Measurements from ENCODE around the gene ESYT2. TPM values are rescaled to one million over a fixed set of nuclear protein-coding genes. Genes with fewer than 3 reads are reported as not detected.
A peak's percentile ranks its signal among the peaks of the same experiment; 100 is the strongest.

The ESYT2 gene
- total RNA-seq, 6 experiments from 2014 or later = 46.1 to 57.8 (median 52.5) TPM

GRCh38 chr7:158772916-158773315 is 56.4 kb downstream of the ESYT2 start:
- Mint-ChIP-seq H3K27ac (no peak overlapping the region), H3K4me1 (ENCODE audit: low read depth) (peaks cover 14% of the 10 kb centered on the region), H3K36me3 (ENCODE audit: low read depth) (0 out of 2 replicates have a peak, but pooled peaks cover 14% of the 10 kb centered on the region), H3K27me3 (ENCODE audit: insufficient read depth) (no peaks in the 10 kb centered on the region), H3K9me3 (no peaks in the 10 kb centered on the region), H3K4me3 (no peak overlapping the region)
- TF ChIP-seq, protein P1, sequence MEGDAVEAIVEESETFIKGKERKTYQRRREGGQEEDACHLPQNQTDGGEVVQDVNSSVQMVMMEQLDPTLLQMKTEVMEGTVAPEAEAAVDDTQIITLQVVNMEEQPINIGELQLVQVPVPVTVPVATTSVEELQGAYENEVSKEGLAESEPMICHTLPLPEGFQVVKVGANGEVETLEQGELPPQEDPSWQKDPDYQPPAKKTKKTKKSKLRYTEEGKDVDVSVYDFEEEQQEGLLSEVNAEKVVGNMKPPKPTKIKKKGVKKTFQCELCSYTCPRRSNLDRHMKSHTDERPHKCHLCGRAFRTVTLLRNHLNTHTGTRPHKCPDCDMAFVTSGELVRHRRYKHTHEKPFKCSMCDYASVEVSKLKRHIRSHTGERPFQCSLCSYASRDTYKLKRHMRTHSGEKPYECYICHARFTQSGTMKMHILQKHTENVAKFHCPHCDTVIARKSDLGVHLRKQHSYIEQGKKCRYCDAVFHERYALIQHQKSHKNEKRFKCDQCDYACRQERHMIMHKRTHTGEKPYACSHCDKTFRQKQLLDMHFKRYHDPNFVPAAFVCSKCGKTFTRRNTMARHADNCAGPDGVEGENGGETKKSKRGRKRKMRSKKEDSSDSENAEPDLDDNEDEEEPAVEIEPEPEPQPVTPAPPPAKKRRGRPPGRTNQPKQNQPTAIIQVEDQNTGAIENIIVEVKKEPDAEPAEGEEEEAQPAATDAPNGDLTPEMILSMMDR (IDR thresholded peaks at IDR 0.05) = peak; percentile 31
- DNase-seq = no peak

GRCh38 chr7:158771213-158771834 is 58.0 kb downstream of the ESYT2 start:
- no peak for DNase-seq
- Mint-ChIP-seq H3K4me1 (ENCODE audit: low read depth) (peaks cover 14% of the 10 kb centered on the region), H3K36me3 (ENCODE audit: low read depth) (0 out of 2 replicates have a peak, but pooled peaks cover 10% of the 10 kb centered on the region), H3K27ac (no peak overlapping the region), H3K4me3 (no peak overlapping the region), H3K9me3 (no peaks in the 10 kb centered on the region), H3K27me3 (ENCODE audit: insufficient read depth) (no peaks in the 10 kb centered on the region)
- TF ChIP-seq, protein P1 (IDR thresholded peaks at IDR 0.05) = no peak

DNA sequence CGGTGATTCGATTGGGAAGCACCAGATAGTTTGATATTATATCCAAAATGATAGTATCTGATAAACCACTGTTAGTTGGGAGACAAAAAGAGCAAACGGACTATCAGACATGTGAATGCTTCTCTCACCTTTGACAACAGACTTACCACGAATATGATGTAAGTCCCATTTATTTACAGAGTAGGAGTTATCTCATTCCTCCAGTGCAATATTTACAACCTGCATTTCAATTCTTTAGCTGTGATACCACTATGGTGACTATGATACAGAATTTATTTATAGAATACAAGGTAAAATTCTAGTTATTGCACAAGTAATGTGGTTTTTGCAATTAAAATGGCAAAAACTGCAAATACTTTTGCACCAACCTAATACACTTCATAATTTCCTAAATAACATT is 61.6 kb downstream of the ESYT2 start:
- DNase-seq = no peak
- Mint-ChIP-seq H3K27me3 (ENCODE audit: insufficient read depth) (no peaks in the 10 kb centered on the region), H3K9me3 (no peaks in the 10 kb centered on the region), H3K4me1 (ENCODE audit: low read depth) (no peaks in the 10 kb centered on the region), H3K27ac (no peak overlapping the region), H3K36me3 (ENCODE audit: low read depth) (0 out of 2 replicates have a peak, but pooled peaks cover 6% of the 10 kb centered on the region), H3K4me3 (no peak overlapping the region)
- TF ChIP-seq, protein P1 (IDR thresholded peaks at IDR 0.05) = no peak

DNA sequence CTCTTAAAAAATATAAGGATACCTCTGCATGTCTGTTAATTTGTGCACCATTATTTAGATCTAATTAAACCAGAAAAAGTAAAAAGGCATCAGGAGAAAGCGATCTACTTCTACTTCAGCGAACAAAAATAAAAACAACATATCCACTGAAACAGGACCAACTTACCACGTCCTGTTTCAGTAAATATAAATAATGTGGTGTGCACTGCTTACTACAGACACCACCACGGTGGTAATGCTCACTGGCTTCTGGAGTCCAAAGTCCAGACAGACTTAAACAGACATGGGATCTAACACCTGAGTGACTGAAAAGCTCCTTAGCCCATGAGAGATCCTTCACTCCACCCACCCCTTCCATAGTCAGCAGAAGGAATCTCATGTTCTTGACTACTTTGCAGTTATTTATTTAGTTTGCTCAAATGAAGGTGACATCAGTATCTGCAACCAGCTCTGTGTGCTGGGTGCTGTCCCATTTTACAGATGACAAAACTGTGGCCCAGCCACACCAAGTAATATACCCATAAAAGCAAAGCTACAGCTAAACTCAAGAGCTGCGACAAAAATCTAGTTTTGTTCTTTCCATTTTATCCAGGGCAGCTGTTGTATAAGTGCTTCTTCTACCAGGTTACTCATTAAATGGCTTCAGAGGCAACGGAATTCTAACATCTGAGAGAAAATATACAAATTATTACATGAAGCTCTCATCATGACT is 62.6 kb downstream of the ESYT2 start:
- no peaks in the 10 kb centered on the region for H3K27me3 Mint-ChIP-seq (ENCODE audit: insufficient read depth)
- TF ChIP-seq, protein P1 (IDR thresholded peaks at IDR 0.05) = no peak
- no peak overlapping the region for H3K27ac Mint-ChIP-seq
- H3K36me3 Mint-ChIP-seq (ENCODE audit: low read depth) = 0 out of 2 replicates have a peak, but pooled peaks cover 4% of the 10 kb centered on the region
- H3K9me3 Mint-ChIP-seq = no peaks in the 10 kb centered on the region
- H3K4me1 Mint-ChIP-seq (ENCODE audit: low read depth) = no peaks in the 10 kb centered on the region
- no peak for DNase-seq
- no peak overlapping the region for H3K4me3 Mint-ChIP-seq

DNA sequence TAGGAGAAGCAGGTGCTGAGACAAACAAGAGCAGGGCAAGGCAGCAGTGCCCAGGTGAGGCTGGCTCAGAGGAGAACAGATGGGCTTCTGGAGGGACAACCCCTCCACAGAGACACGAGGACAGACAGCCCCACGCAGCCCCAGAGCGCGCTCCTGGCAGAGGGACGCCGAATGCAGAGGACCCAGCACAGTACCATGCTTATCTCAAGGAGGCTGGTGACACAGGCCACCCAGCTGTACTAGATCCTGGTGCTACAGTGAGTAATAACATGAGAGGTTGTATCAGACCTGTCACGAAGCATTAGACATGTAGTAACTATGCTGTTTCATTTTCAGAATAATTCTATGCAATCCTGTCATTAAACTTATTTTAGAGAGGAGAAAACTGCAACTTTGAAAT is 64.3 kb downstream of the ESYT2 start:
- DNase-seq = no peak
- peaks cover 18% of the 10 kb centered on the region for H3K36me3 Mint-ChIP-seq (ENCODE audit: low read depth)
- no peaks in the 10 kb centered on the region for H3K4me1 Mint-ChIP-seq (ENCODE audit: low read depth)
- H3K27ac Mint-ChIP-seq = no peak overlapping the region
- TF ChIP-seq, protein P1 (IDR thresholded peaks at IDR 0.05) = no peak
- H3K9me3 Mint-ChIP-seq = no peaks in the 10 kb centered on the region
- H3K27me3 Mint-ChIP-seq (ENCODE audit: insufficient read depth) = no peaks in the 10 kb centered on the region
- H3K4me3 Mint-ChIP-seq = no peak overlapping the region

All from HFFc6 (cell line).